Immature natural killer cell (primary cell): ENCODE results near the gene NDUFS2. TPM values are rescaled to one million over a fixed set of nuclear protein-coding genes. Genes with fewer than 3 reads are reported as not detected.
A peak's percentile ranks its signal among the peaks of the same experiment; 100 is the strongest.

Source experiments
- DNase-seq, 3 donors: peaks; one replicate each; pipeline ENCODE4 v3.0.0; 2022; ENCODE audit warnings: mixed read lengths in 1 of 3
- H3K27ac Mint-ChIP-seq, 6 donors: one replicate each; pipeline ENCODE4 v1.8.0; 2020; ENCODE audit warnings: mixed read lengths in 6 of 6, mild to moderate bottlenecking in 5 of 6, inconsistent platforms in 4 of 6, moderate library complexity in 3 of 6
- H3K27me3 Mint-ChIP-seq, 3 donors: one replicate each; pipeline ENCODE4 v1.8.0; 2020 to 2021; ENCODE audit warnings: low read depth in 3 of 3, mild to moderate bottlenecking in 3 of 3, mixed read lengths in 3 of 3, moderate library complexity in 3 of 3, inconsistent platforms in 1 of 3
- H3K36me3 Mint-ChIP-seq, 3 donors: one replicate each; pipeline ENCODE4 v1.8.0; 2020; ENCODE audit warnings: mixed read lengths in 3 of 3, inconsistent platforms in 2 of 3, mild to moderate bottlenecking in 2 of 3
- H3K4me1 Mint-ChIP-seq, 2 donors: one replicate each; pipeline ENCODE4 v1.8.0; 2020; ENCODE audit warnings: inconsistent platforms in 2 of 2, mild to moderate bottlenecking in 2 of 2, mixed read lengths in 2 of 2, moderate library complexity in 1 of 2
- H3K4me3 Mint-ChIP-seq, 5 donors: one replicate each; pipeline ENCODE4 v1.8.0; 2020; ENCODE audit warnings: mild to moderate bottlenecking in 5 of 5, mixed read lengths in 5 of 5, inconsistent platforms in 3 of 5, moderate library complexity in 3 of 5
- H3K9me3 Mint-ChIP-seq, 6 donors: one replicate each; pipeline ENCODE4 v1.8.0; 2020; ENCODE audit warnings: mild to moderate bottlenecking in 6 of 6, mixed read lengths in 6 of 6, inconsistent platforms in 4 of 6, moderate library complexity in 3 of 6
- polyA plus RNA-seq, 3 donors: library from polyadenylated mRNA; unstranded; fragments of 300-500 nt; fragmentation: Illumina TruSeq; gene quantifications; one replicate each; pipeline ENCODE4 v1.2.3, GENCODE V29; 2021

Gene NDUFS2
- polyA plus RNA-seq, 3 donors from 2014 or later: 59.6 to 117 (median 99.1) TPM

DNA sequence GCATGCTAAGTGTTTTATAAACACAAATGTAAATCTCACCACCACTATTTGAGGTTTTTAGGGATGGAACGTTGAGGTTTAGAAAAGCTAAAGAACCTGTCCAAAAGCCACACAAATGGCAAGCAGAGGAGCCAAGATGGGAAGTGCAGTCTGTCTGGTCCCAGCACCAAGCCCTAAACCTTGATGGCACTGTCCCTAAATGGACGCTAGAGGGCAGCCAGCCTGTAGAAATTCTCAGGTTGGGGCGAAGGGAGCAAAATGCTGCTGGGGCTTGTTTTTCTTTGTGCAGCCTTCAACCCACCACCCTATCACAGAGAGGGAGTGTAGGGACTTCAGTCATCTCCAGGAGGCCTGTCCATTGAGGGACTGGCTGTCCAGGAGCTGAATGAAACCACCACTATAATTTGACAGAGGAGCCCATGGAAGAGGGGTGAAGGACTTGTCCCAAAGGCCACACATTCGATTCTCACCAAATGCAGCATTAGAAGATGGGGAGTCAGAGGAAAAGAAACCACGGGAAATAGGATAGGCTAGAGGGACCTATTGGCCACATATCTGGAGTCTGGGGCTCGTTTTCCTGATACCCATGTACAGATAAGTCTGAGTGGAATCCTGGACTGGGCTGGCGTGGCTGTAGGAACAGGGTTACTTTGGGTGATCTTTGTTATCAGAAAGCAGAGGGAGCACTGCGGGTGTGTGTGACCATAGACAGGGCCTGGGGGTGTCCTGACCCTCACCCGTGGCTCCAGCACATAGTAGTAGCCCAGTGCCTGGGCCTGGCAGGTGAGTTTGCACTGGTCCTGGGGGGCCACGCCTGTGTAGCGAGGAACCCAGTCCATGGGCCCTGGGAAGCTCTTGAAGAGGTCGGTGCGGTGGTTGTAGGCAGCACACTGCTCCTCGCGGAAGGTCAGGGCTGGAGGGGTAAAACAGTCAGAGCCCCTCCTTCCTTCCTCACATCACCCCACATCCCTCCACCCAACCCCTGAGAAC, 9.4 kb upstream of the NDUFS2 start:
- peak overlapping the region; percentile 73 to 94 (median 91) for H3K27ac Mint-ChIP-seq
- peak; percentile 64 to 75 (median 71) for DNase-seq
- no peaks in the 10 kb centered on the region for H3K36me3 Mint-ChIP-seq
- peak overlapping the region; percentile 21 to 69 (median 62) for H3K4me3 Mint-ChIP-seq
- peaks cover 0 to 2% (median 0%) of the 10 kb centered on the region in 3 donors for H3K27me3 Mint-ChIP-seq
- peaks cover 60 to 66% of the 10 kb centered on the region in 2 donors for H3K4me1 Mint-ChIP-seq
- no peaks in the 10 kb centered on the region for H3K9me3 Mint-ChIP-seq

DNA sequence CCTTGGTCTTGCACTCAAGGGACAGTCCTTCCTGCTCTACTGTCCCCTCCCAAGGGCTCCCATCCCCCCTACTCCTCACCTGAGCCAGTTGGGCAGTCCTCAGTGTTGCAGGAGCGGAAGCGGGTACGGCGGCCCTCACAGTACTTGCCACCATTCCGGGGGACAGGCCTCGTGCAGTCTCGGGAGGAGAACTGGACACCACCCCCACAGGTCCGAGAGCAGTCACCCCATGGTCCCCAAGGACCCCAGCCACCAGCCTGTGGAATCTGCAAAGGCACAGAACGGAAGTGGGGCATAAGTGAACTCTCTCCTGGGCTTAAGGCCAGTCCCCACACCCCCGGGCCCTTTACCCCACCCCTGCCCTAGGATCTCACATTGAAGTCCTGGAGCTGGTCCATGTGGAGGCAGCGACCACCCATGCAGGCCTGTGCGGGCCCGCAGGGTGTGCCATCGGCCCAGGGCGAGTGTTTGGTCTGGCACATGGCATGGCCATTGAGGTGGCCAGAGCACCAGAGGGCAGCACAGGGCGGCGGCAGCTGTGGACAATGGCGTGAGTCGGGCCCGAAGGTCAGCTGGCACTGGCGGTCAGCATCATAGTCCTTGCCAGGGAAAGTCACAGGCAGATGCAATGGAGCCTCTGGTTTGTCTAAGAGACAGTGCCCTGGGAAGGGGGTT, 8.5 kb upstream of the NDUFS2 start:
- Mint-ChIP-seq H3K27ac (peak overlapping the region in 5 of 6 donors; percentile 83 to 94 (median 93)), H3K9me3 (no peaks in the 10 kb centered on the region), H3K4me1 (peaks cover 55 to 60% of the 10 kb centered on the region in 2 donors), H3K4me3 (peak overlapping the region in 1 of 5 donors; percentile 40), H3K27me3 (peaks cover 0 to 2% (median 0%) of the 10 kb centered on the region in 3 donors), H3K36me3 (peaks cover 0 to under 1% (median 0%) of the 10 kb centered on the region in 3 donors)
- no peak for DNase-seq

DNA sequence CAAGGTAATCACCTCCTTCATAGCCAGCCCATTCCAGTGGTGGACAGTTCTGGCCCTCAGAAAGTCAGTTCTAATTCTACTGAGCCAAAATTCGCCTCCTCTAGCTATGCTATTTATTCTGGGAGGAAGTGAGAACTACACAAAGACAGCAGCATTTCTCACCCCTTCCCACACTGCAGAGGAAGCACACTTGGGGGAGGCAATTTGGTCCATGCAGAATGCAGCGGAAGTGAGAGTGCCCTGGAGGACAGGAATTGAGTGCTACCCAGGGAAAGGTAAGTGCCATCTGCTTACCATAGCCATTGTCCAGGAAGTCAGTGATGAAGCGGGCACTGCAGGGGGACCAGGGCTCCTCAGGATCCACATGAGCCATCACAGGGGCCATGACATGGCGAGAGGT, 7.0 kb upstream of the NDUFS2 start:
- Mint-ChIP-seq H3K27me3 (peaks cover 0 to 6% (median 2%) of the 10 kb centered on the region in 3 donors), H3K4me1 (peaks cover 47 to 64% of the 10 kb centered on the region in 2 donors), H3K36me3 (peaks cover 0 to 3% (median 0%) of the 10 kb centered on the region in 3 donors), H3K27ac (peak overlapping the region; percentile 87 to 97 (median 94)), H3K9me3 (no peaks in the 10 kb centered on the region), H3K4me3 (peak overlapping the region; percentile 53 to 87 (median 84))
- peak; percentile 32 to 39 (median 33) for DNase-seq

DNA sequence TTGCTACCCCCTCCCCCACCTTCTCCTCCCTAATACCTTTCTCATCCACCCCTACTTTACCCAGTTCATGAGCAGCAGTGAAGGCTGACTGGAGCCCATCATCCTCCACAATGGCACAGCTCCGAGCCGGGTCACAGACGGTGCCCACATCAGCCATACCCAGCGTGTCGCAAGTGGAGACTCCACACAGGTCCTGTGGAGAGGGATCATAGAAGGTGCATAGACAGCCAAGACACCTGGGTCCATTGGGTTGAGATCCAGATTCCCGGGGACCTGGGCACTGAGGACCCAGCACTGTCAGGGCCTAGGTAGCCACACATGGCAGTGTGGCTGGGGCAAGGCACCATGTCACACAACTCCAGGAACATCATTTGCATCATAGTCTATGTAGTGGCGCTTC, 6.1 kb upstream of the NDUFS2 start:
- Mint-ChIP-seq H3K9me3 (no peaks in the 10 kb centered on the region), H3K27me3 (peaks cover 0 to 6% (median 4%) of the 10 kb centered on the region in 3 donors), H3K4me3 (peak overlapping the region in 1 of 5 donors; percentile 51), H3K36me3 (peaks cover 0 to 3% (median 0%) of the 10 kb centered on the region in 3 donors), H3K4me1 (peaks cover 57 to 71% of the 10 kb centered on the region in 2 donors), H3K27ac (peak overlapping the region; percentile 12 to 97 (median 79))
- no peak for DNase-seq

DNA sequence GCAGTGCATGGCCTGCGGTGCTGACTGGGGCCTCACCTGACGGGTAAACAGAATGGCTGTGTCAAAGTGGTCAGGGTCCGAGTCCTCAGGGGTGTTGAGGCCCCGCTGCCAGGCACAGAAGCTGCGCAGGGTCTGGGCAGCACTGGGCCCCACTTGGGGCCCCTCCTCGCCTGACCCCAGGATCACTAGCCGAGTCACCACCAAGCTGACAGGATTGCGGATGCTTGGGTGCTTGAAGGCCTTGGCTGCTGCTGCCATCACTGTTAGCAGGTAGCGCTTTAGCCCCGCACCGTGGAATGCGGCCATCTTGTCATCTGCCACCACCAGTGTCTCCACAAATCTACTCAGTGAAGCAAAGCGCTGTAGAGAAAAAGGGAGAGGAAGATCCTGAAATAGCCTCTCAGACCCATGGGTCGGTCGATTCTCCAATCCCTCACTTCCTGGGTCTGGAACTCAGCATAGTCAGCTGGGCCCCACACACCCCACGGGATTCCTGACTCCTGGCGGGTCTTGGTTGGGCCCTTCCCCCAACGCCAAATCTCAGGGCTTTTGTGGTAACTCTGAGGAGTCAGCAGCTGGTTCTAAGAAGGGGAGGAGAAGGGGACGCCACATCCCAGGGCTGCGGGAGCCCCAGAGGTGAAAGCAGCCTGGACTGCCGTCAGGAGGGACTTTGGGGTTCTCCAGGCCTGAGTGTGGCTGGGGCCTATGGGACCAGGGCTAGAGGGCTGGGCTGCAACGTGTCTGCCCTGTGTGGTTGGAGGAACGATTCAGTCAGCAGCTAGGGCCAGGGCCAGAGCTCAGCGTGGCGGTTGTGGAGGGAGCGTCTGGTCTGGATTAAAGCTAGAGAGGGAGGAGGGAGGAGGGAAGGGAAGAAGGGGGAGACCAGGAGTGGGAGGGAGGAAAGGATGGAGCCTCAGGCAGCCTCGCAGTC, 5.4 kb upstream of the NDUFS2 start:
- Mint-ChIP-seq H3K27ac (peak overlapping the region in 3 of 6 donors; percentile 16 to 87 (median 31)), H3K4me3 (no peak overlapping the region), H3K36me3 (peaks cover 0 to 3% (median 0%) of the 10 kb centered on the region in 3 donors), H3K4me1 (peaks cover 63 to 75% of the 10 kb centered on the region in 2 donors), H3K27me3 (peaks cover 0 to 7% (median 4%) of the 10 kb centered on the region in 3 donors), H3K9me3 (no peaks in the 10 kb centered on the region)
- no peak for DNase-seq

DNA sequence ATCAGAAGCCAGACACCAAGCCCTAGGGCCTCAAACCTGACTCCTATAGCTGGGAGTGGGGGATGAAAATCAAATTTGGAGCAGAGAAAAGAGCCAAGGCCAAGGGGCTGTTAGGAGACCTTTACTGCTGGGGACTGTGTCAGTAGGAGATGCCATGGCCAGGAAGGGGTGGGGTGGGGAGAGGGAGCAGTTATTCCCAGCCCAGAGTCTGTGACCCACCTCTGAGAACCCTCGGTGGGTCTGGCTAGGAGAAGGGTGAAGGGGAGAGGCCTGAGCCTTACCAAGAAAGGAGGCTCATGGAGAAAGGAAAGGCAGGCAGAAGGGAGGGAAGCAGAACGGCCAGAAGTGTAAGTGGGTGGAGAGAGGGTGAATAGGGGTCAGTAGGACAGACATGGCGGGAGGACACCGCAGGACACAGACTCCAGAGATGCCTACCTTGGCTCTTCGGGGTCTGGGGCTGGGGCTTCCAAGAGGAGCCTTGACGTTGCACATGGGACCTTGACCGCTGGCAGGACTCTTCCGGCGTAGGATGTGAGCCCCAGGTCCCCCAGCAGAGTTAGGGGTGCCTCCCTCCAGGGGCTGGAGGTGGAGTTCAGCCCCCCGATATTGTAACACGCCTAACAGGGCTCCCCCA, 4.5 kb upstream of the NDUFS2 start:
- Mint-ChIP-seq H3K27me3 (peaks cover 0 to 8% (median 5%) of the 10 kb centered on the region in 3 donors), H3K4me1 (peaks cover 63 to 75% of the 10 kb centered on the region in 2 donors), H3K27ac (peak overlapping the region in 1 of 6 donors; percentile 31), H3K36me3 (peaks cover 0 to 3% (median 0%) of the 10 kb centered on the region in 3 donors), H3K4me3 (no peak overlapping the region), H3K9me3 (no peaks in the 10 kb centered on the region)
- no peak for DNase-seq

DNA sequence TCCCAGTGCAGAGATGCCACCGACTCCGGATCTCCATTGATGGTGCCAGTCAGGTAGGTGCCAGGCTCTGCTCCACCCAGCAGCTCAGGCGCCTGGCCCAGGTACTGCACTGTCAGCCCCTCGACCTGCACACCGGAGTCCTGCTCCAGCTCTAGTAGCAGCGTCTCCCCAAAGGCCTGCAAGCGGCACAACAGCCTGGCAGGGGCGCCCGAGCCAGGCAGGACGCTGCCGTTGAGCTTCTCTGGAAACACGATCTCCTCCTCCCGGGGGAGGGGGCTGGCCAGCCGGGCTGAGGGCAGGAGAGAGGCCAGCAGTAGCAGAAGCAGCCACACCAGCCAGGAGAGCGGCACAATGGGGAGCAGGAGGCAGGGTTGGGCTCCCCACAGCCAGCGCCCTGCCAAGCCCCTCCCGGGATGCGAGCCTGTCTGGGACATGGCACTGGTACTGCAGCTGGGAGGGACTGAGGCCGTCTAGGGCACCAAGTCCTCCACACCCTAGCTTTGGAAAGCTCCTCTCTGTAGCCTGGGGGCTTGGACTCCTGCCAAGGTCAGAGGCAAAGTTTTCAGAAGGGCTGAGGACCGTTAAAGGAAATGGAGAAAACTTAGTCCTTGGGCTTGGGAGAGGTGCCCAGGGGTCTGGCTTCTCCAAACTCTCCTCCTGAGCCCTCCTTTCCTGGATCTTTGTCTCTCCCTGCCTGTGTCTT, 3.8 kb upstream of the NDUFS2 start:
- Mint-ChIP-seq H3K36me3 (peaks cover 0 to 3% (median 0%) of the 10 kb centered on the region in 3 donors), H3K4me3 (no peak overlapping the region), H3K9me3 (no peaks in the 10 kb centered on the region), H3K4me1 (peaks cover 63 to 73% of the 10 kb centered on the region in 2 donors), H3K27ac (peak overlapping the region in 1 of 6 donors; percentile 41), H3K27me3 (peaks cover 0 to 8% (median 5%) of the 10 kb centered on the region in 3 donors)
- DNase-seq: no peak

DNA sequence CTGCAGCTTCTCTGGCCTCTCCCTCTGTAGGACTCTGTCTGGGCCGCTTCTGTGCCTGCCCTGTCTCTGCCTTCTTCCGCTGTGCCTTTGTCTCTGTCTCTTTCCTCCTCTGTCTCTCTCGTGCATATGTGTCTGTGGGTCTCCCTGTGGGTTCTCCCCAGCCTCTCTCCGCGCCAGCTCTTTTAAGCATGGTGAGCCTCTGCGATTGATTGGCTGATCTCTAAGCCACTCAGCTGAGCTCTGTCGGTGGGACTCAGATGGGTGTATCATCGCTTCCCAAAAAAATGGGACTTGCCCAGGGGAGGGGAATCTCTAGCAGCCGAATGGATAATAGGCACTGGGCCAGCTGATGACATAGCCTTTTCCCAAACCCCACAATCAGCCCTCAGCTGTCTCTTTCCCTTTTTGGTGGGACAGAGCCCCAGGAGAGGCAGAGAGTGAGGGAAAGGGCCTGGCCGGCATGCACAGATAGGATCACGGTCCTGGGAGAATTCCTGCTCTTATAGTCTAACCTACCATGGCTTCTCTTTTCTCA, 3.2 kb upstream of the NDUFS2 start, which contains the start of gene ADAMTS4:
TSS of gene ADAMTS4 (minus strand) at position 158 of the 535 bp plus-strand sequence. CDS start 427 bp downstream, outside the sequence.
- no peak for DNase-seq
- Mint-ChIP-seq H3K9me3 (no peaks in the 10 kb centered on the region), H3K27me3 (peaks cover 0 to 8% (median 5%) of the 10 kb centered on the region in 3 donors), H3K4me1 (peaks cover 63 to 75% of the 10 kb centered on the region in 2 donors), H3K36me3 (peaks cover 0 to 4% (median under 1%) of the 10 kb centered on the region in 3 donors), H3K27ac (peak within 1 kb of the TSS in 3 of 6 donors; percentile 20 to 96 (median 41)), H3K4me3 (peak within 1 kb of the TSS in 2 of 5 donors; percentile 5 to 44)

GRCh38 chr1:161199506-161200139, 2.5 kb upstream of the NDUFS2 start:
- no peaks in the 10 kb centered on the region for H3K9me3 Mint-ChIP-seq
- peaks cover 6 to 10% (median 7%) of the 10 kb centered on the region in 3 donors for H3K36me3 Mint-ChIP-seq
- no peak for DNase-seq
- H3K27ac Mint-ChIP-seq: peak overlapping the region in 4 of 6 donors; percentile 83 to 98 (median 96)
- peak overlapping the region in 2 of 5 donors; percentile 5 to 44 for H3K4me3 Mint-ChIP-seq
- H3K27me3 Mint-ChIP-seq: peaks cover 0 to 8% (median 5%) of the 10 kb centered on the region in 3 donors
- H3K4me1 Mint-ChIP-seq: peaks cover 63 to 76% of the 10 kb centered on the region in 2 donors

- peaks cover 6 to 14% (median 7%) of the 10 kb centered on the region in 3 donors for H3K36me3 Mint-ChIP-seq
These were observed 1.7 kb upstream of the NDUFS2 start for GRCh38 chr1:161200421-161200991.

More at GRCh38 chr1:161200421-161200991, 1.7 kb upstream of the NDUFS2 start:
- Mint-ChIP-seq H3K9me3 (no peaks in the 10 kb centered on the region), H3K27me3 (peaks cover 0 to 8% (median 5%) of the 10 kb centered on the region in 3 donors), H3K27ac (peak overlapping the region; percentile 83 to 98 (median 96)), H3K4me1 (peaks cover 62 to 75% of the 10 kb centered on the region in 2 donors), H3K4me3 (peak overlapping the region in 4 of 5 donors; percentile 3 to 94 (median 48))
- no peak for DNase-seq
